Upper lobe of left lung (tissue), 4 donors: Measurements from ENCODE around the gene PRDM8.

ENCODE experiments used
- CTCF ChIP-seq, 6 experiments: fragments of 450-650 bp in 4 of 6; fragments of 200-600 bp in 2 of 6; sonication (generic) in 2 of 6; IDR thresholded peaks; one replicate each; pipeline ENCODE4 v1.5.1; 2016 to 2019; ENCODE audit warnings: antibody characterized with exemption in 6 of 6
- POLR2A ChIP-seq, 4 donors: fragments of 450-650 bp; IDR thresholded peaks; one replicate each; pipeline ENCODE4 v1.5.1; 2016 to 2017; ENCODE audit warnings: antibody characterized with exemption in 4 of 4, mild to moderate bottlenecking in 2 of 4

- TF ChIP-seq POLR2A (IDR thresholded peaks at IDR 0.05) (no peak), CTCF (IDR thresholded peaks at IDR 0.05) (no peak)
Observed at GRCh38 chr4:80196922-80197573, at the start of gene PRDM8.
